DND-41 (cell line): ENCODE results near the gene PPM1F.

Experiments
- ATAC-seq: fragments of 200-7000 bp; cut with Tn5 transposase; 3 replicates; pipeline ENCODE4 v1.9.1; 2021; ENCODE audit warnings: low read depth; ENCODE audit not compliant: insufficient read depth
- DNase-seq: peaks from one replicate; pipeline ENCODE4 v3.0.0-alpha.2; 2020
- H2AFZ ChIP-seq: 2 replicates; pipeline ENCODE4 v1.6.0; 2012; ENCODE audit warnings: low read depth, low read length
- H3K27ac ChIP-seq: 2 replicates; pipeline ENCODE4 v1.5.1; 2012; ENCODE audit warnings: low read length, inconsistent platforms
- H3K27me3 ChIP-seq: fragments of 200-600 bp; sonication (generic); 2 replicates; pipeline ENCODE4 v1.6.0; 2012; ENCODE audit warnings: low read length, mild to moderate bottlenecking, inconsistent platforms; ENCODE audit not compliant: insufficient read depth, poor library complexity
- H3K36me3 ChIP-seq: 2 replicates; pipeline ENCODE4 v1.5.1; 2012; ENCODE audit warnings: low read length, inconsistent platforms; ENCODE audit not compliant: insufficient read depth
- H3K4me1 ChIP-seq: 2 replicates; pipeline ENCODE4 v1.5.1; 2012; ENCODE audit warnings: mild to moderate bottlenecking, low read length; ENCODE audit not compliant: insufficient read depth
- H3K4me2 ChIP-seq: 2 replicates; pipeline ENCODE4 v1.6.0; 2012; ENCODE audit warnings: mild to moderate bottlenecking, moderate library complexity, low read length, inconsistent platforms; ENCODE audit not compliant: insufficient read depth
- H3K4me3 ChIP-seq, 2 experiments: fragments of 200-600 bp in 1 of 2; shearing (Covaris generic) in 1 of 2; 2 replicates each; pipeline ENCODE4 v1.5.1; 2012 to 2016; ENCODE audit warnings: inconsistent platforms in 2 of 2, low read length in 2 of 2, mild to moderate bottlenecking in 2 of 2, low read depth in 1 of 2, moderate library complexity in 1 of 2
- H3K79me2 ChIP-seq: 2 replicates; pipeline ENCODE4 v1.6.0; 2012; ENCODE audit warnings: low read length, inconsistent platforms; ENCODE audit not compliant: insufficient read depth
- H3K9ac ChIP-seq: 2 replicates; pipeline ENCODE4 v1.6.0; 2012; ENCODE audit warnings: low read depth, mild to moderate bottlenecking, inconsistent platforms, low read length, moderate library complexity
- H3K9me3 ChIP-seq: 2 replicates; pipeline ENCODE4 v1.5.1; 2012; ENCODE audit warnings: low read length, moderate library complexity, mild to moderate bottlenecking, inconsistent platforms; ENCODE audit not compliant: insufficient read depth, severe bottlenecking
- H4K20me1 ChIP-seq: 2 replicates; pipeline ENCODE4 v1.6.0; 2012; ENCODE audit warnings: low read length; ENCODE audit not compliant: insufficient read depth
- CTCF ChIP-seq: IDR thresholded peaks from 2 replicates; pipeline ENCODE4 v1.5.1; 2012; ENCODE audit warnings: borderline replicate concordance, low read length, moderate library complexity, mild to moderate bottlenecking; ENCODE audit not compliant: poor library complexity, severe bottlenecking; ENCODE audit errors: extremely low read depth
- EZH2 ChIP-seq: IDR thresholded peaks from 3 replicates; pipeline ENCODE4 v1.6.1; 2012; ENCODE audit warnings: borderline replicate concordance, low read depth, mild to moderate bottlenecking, moderate library complexity, low read length, inconsistent platforms; ENCODE audit not compliant: severe bottlenecking

PPM1F gene

DNA sequence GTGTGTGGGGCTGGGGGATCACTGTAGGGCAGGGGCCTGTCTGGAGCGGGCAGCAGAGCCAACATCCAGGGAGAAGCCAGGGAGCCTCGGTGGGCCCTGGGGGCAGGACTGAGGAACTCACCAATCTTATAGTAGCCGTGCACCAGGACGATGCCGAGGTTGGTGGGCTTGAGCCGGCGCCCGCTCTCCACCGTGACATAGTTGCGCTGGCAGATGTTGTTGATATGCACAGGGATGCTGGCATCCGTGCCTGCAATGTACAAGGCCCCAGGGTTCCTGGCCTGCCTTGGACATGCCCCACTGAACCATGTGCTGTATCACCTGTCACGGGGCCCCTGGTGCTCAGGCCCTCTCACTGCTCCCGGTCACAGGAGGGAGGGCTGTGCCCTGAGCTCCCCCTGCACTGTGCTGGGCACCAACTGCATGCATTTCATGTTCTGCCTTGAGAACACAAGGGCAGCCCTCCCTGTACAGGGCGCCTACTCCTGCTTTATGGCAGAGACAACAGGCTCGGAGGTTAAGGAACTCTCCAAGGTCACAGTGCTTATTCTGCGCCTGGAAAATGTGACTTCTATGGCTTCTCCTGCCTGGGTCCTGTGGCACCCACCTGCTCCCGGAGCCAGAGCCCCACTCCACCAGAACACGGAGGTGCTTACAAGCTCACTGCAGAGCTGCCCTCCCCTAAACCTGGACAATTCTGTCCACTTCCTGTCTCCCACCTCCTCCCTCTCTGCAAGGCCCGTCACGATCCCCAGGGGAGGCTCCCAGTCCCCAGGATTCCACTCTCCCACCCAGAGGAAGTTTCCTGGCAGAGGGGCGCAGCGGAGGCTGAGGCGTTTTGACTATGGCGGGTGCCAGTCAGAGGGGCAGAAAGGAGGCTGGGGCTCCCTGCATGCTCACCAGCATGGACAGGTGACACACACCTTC is 7.8 kb upstream of the PPM1F start:
- no peaks in the 10 kb centered on the region for H3K4me1 ChIP-seq
- no peak overlapping the region for H3K4me3 ChIP-seq
- ATAC-seq: peak; percentile 10; the same call in 1 of the 3 replicates
- H2AFZ ChIP-seq: no peak overlapping the region
- no peaks in the 10 kb centered on the region for H3K79me2 ChIP-seq
- no peak for DNase-seq
- H3K27me3 ChIP-seq: no peaks in the 10 kb centered on the region
- peaks cover 74% of the 10 kb centered on the region for H3K36me3 ChIP-seq
- no peak overlapping the region for H3K27ac ChIP-seq
- no peaks in the 10 kb centered on the region for H3K9me3 ChIP-seq
- no peak overlapping the region for H3K4me2 ChIP-seq
- TF ChIP-seq EZH2 (no peak), CTCF (no peak)
- no peaks in the 10 kb centered on the region; the same call in 1 of the 2 replicates for H4K20me1 ChIP-seq
- no peak overlapping the region for H3K9ac ChIP-seq

DNA sequence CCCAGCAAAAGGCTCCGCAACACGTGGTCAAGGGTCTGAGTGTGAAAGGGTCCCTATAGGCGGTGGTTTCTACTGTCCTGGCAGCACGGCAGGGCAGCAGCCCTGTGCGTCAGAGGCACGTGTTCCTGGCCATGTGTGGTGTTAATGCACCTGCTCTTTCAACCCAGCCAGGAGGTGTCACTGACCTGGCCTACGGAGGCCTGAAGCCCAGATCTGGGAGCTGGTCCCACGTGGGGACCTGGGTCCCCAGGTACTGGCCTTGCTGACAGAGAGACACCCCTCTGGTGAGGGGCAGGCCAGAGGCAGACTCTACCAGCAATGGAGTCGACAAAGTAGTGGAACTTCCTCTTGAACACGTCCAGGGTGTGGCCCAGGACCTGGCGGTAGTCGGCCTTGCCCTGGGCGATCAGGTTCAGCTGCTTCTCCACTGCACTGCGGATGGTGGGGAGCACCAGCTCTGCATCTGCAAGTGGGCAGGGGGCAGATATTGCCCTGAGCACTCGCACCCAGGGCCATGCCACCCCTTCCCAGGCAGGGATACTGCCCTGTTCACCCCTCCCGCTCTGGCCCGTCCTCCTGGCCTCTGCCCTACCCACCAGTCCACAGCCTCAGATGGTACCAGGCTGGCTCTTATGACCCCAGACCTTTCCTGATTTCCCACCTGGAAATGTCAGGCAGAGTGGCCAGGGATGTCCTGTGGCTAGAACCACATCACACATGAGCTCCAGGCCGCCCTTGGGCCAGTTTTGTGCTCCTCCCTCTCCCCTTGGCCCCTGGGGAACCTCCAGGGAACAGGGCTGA is 6.8 kb upstream of the PPM1F start:
- Histone ChIP-seq H3K27ac (no peak overlapping the region), H3K79me2 (no peaks in the 10 kb centered on the region), H3K4me3 (no peak overlapping the region), H3K4me1 (no peaks in the 10 kb centered on the region), H3K4me2 (no peak overlapping the region), H3K9me3 (no peaks in the 10 kb centered on the region), H3K36me3 (peaks cover 66% of the 10 kb centered on the region), H3K27me3 (no peaks in the 10 kb centered on the region), H3K9ac (no peak overlapping the region), H2AFZ (no peak overlapping the region), H4K20me1 (no peaks in the 10 kb centered on the region; the same call in 1 of the 2 replicates)
- ATAC-seq (no peak), DNase-seq (no peak)
- TF ChIP-seq CTCF (no peak), EZH2 (no peak)

DNA sequence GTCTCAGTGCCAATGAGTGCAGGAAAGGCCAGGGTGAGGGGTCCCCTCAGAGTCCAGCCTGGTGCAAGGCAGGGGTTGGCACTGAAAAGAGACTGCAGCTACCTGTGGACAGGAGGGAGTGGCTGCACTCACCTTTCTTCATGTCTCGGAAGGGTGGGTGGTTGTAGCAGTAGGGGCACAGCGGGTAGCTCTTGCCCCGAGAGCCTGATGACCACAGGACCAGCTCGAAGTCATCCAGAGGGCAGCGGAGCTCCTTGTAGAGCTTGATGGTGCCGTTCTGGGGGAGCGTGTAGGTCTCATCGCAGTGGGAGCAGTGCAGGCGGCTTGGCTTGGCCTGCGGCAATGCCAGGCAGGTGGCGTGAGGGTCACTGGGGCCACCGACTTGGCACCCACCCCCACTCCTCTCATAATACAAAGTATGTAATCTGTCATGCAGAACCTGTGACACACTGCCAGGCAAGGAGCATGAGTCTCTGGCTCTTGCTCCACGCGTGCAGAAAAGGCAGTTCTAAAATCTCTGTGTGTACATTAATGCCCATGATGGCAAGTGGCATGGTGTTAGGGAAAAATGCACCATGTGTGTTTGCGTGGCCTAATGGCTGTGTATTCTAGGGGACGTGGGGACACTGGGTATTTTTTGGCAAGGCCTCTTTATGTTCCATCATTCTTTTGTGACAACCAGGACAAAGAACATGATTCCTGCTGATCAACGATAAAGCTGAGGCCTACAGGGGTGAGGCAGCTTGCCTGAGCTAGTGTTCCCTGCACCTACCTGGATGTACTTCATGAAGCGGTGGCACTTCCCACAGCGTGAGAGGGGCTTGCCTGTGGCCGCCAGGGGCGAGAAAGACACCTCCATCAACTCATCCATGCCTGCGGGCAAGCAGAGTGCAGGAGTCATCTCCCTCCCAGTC is 6.0 kb upstream of the PPM1F start:
- no peaks in the 10 kb centered on the region; the same call in 1 of the 2 replicates for H4K20me1 ChIP-seq
- ATAC-seq: no peak
- H3K79me2 ChIP-seq: no peaks in the 10 kb centered on the region
- no peak overlapping the region for H2AFZ ChIP-seq
- H3K4me2 ChIP-seq: no peak overlapping the region
- H3K36me3 ChIP-seq: peaks cover 57% of the 10 kb centered on the region
- no peak for TF ChIP-seq CTCF
- no peak for TF ChIP-seq EZH2
- H3K4me1 ChIP-seq: no peaks in the 10 kb centered on the region
- H3K4me3 ChIP-seq: no peak overlapping the region
- DNase-seq: no peak
- H3K9me3 ChIP-seq: no peaks in the 10 kb centered on the region
- no peak overlapping the region for H3K27ac ChIP-seq
- no peak overlapping the region for H3K9ac ChIP-seq
- no peaks in the 10 kb centered on the region for H3K27me3 ChIP-seq
